Neural progenitor cell (in vitro differentiated cells): Measurements from ENCODE around the gene PHLPP1.

Experiments
- EZH2 ChIP-seq: fragments of 200-600 bp; sonication (generic); IDR thresholded peaks from 2 replicates; pipeline ENCODE4 v1.6.1; 2017; ENCODE audit warnings: antibody characterized with exemption, mild to moderate bottlenecking, moderate library complexity
- EZH2phosphoT487 ChIP-seq: fragments of 200-600 bp; sonication (generic); IDR thresholded peaks from 2 replicates; pipeline ENCODE4 v1.6.1; 2017; ENCODE audit warnings: antibody characterized with exemption
- TF ChIP-seq, protein P1 (sequence below): fragments of 200-600 bp; sonication (generic); IDR thresholded peaks from 2 replicates; pipeline ENCODE4 v1.5.1; 2017; ENCODE audit warnings: antibody characterized with exemption, mild to moderate bottlenecking

DNA sequence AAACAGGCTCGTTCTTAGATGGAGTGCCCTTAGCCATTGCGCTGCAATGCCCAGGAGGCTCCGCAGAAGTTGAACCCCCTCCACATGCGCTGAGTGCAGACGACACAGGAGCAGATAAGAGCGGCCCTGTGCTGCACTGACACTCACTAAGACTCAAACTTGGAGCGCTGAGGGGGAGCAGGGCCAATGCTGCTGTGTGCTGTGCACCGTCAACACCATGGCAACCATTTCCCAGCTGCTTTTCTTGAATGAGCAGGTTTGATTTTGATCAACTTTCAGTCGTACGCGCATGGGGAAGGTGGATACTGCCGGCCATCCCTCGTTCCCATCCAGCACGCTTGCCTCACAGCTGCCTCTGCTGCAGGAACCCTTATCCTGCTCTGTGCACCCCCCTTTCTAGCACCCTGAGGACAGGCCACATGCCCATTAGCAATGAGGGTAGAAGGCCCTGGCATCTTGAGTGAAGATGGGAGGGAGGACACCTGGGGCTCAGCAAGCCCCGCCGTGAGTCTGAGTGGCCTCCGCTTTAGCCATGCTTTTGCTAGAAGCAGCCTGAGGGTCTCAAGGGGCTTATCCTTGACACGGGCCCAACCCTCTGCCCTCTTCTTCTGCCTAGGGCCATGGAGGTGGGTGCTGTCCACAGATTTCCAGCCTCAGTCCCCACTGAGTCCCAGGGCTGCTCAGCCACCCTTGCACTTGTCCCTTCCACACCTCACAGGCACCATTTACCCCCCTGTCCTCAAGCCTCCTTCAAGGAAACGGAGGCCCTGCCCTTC is 271.9 kb downstream of the PHLPP1 start:
- TF ChIP-seq, protein P1, sequence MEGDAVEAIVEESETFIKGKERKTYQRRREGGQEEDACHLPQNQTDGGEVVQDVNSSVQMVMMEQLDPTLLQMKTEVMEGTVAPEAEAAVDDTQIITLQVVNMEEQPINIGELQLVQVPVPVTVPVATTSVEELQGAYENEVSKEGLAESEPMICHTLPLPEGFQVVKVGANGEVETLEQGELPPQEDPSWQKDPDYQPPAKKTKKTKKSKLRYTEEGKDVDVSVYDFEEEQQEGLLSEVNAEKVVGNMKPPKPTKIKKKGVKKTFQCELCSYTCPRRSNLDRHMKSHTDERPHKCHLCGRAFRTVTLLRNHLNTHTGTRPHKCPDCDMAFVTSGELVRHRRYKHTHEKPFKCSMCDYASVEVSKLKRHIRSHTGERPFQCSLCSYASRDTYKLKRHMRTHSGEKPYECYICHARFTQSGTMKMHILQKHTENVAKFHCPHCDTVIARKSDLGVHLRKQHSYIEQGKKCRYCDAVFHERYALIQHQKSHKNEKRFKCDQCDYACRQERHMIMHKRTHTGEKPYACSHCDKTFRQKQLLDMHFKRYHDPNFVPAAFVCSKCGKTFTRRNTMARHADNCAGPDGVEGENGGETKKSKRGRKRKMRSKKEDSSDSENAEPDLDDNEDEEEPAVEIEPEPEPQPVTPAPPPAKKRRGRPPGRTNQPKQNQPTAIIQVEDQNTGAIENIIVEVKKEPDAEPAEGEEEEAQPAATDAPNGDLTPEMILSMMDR: no peak
- no peak for TF ChIP-seq EZH2
- no peak for TF ChIP-seq EZH2phosphoT487
